ENCODE data around the gene FRMD4A. TPM values are rescaled to one million over a fixed set of nuclear protein-coding genes. Genes with fewer than 3 reads are reported as not detected.

Gene FRMD4A
- total RNA-seq, 1 experiment from 2014 or later: 19.6 TPM

GRCh38 chr10:14035506-14035905 lies 295.2 kb downstream of the FRMD4A start:
- no peak for DNase-seq
- H4K91ac ChIP-seq (ENCODE audit: insufficient read length, low read depth, low read length): no peak overlapping the region
- H2BK15ac ChIP-seq (ENCODE audit: low read depth, low read length): no peak overlapping the region
- Mint-ChIP-seq H3K27me3 (ENCODE audit: low read depth) (no peaks in the 10 kb centered on the region), H3K9me3 (no peaks in the 10 kb centered on the region), H3K4me1 (peaks cover 5 to 7% of the 10 kb centered on the region in 2 experiments; a peak in 3 of 4 replicates), H3K4me3 (no peak overlapping the region), H3K36me3 (ENCODE audit: insufficient read depth in 1 of 3, low read depth in 3 of 3) (no peaks in the 10 kb centered on the region), H3K27ac (no peak overlapping the region)
- no peak overlapping the region for H2BK20ac ChIP-seq (ENCODE audit: low read depth, low read length, poor library complexity, severe bottlenecking)
- no peak overlapping the region for H2AK5ac ChIP-seq (ENCODE audit: insufficient read length, low read length)
- no peak overlapping the region for H3K23ac ChIP-seq (ENCODE audit: insufficient read length, low read depth, low read length)
- H2AFZ ChIP-seq (ENCODE audit: low read length): no peak overlapping the region
- no peaks in the 10 kb centered on the region for H4K20me1 ChIP-seq (ENCODE audit: control insufficient read depth, insufficient read depth, insufficient read length)
- no peak overlapping the region for H3K27ac ChIP-seq (ENCODE audit: insufficient read length, low read depth, low read length)
- H3T11ph ChIP-seq (ENCODE audit: low read length): no peak overlapping the region
- TF ChIP-seq CTCF (conservative IDR thresholded peaks at IDR 0.05): no peak
- H3K56ac ChIP-seq (ENCODE audit: insufficient read length, low read depth, low read length): no peak overlapping the region
- no peak overlapping the region for H3K9ac ChIP-seq (ENCODE audit: extremely low read depth, insufficient read length, low read length)
- no peaks in the 10 kb centered on the region for H3K23me2 ChIP-seq (ENCODE audit: insufficient read length, low read depth, low read length, poor library complexity, severe bottlenecking)
- no peaks in the 10 kb centered on the region for H3K4me1 ChIP-seq (ENCODE audit: insufficient read depth, low read length)
- H4K5ac ChIP-seq (ENCODE audit: insufficient read length, low read depth, low read length): no peak overlapping the region
- no peak overlapping the region for H3K4me2 ChIP-seq (ENCODE audit: insufficient read depth, insufficient read length, low read length)
- H3K79me1 ChIP-seq (ENCODE audit: insufficient read depth, low read depth, low read length, poor library complexity, severe bottlenecking): no peaks in the 10 kb centered on the region
- no peak overlapping the region for H2BK120ac ChIP-seq (ENCODE audit: low read depth, low read length, poor library complexity, severe bottlenecking)
- no peak overlapping the region for H3K18ac ChIP-seq (ENCODE audit: insufficient read length, low read depth, low read length)
- no peak overlapping the region for H2BK12ac ChIP-seq (ENCODE audit: insufficient read length, low read depth, low read length)
- H3K9me3 ChIP-seq (ENCODE audit: control insufficient read depth, low read depth, low read length): no peaks in the 10 kb centered on the region
- H4K8ac ChIP-seq (replicated peaks; ENCODE audit: insufficient read length, low read depth, low read length): no peak overlapping the region
- H3K14ac ChIP-seq (ENCODE audit: insufficient read depth, low read length): no peak overlapping the region
- WGBS (ENCODE audit: extremely low coverage, insufficient read length, low lambda C conversion rate): no CpG with 5 or more reads among the region's 6 CpGs
- no peaks in the 10 kb centered on the region for H3K79me2 ChIP-seq (ENCODE audit: insufficient read depth, low read length)
- H3K4ac ChIP-seq (ENCODE audit: low read depth, low read length): no peak overlapping the region
- no peak overlapping the region for H2BK5ac ChIP-seq (ENCODE audit: insufficient read length, low read length)
- no peaks in the 10 kb centered on the region for H3K27me3 ChIP-seq (ENCODE audit: insufficient read depth, low read length)

Measured in H9 (cell line).